ENCODE measurements around the gene ERC2.
A peak's percentile ranks its signal among the peaks of the same experiment; 100 is the strongest.

The ERC2 gene

DNA sequence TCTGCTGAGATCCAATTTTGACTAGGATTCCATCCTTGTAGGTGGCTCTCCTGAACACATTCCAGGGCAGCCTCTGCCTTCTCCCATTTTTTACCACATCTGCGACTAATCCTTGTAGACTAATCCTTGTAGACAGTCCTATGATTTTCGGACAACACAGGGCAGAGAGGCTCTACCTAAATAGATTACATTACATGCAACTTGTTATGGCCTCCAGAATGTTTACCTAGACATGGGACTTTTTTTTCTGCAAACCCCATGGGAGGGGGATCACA, 741.8 kb downstream of the ERC2 start (continued):
- TF ChIP-seq ZNF610 (tag by site-specific recombination; IDR thresholded peaks at IDR 0.05; ENCODE audit: borderline replicate concordance), result no peak
- TF ChIP-seq ZNF292 (tag by site-specific recombination; IDR thresholded peaks at IDR 0.05; ENCODE audit: borderline replicate concordance, low read depth), result no peak
- no peak for TF ChIP-seq ZNF138 (tag by site-specific recombination; IDR thresholded peaks at IDR 0.05; ENCODE audit: borderline replicate concordance)
- TF ChIP-seq PRDM1 (tag by site-specific recombination; IDR thresholded peaks at IDR 0.05), result no peak
- TF ChIP-seq ZNF660 (tag by site-specific recombination; IDR thresholded peaks at IDR 0.05), result no peak
- TF ChIP-seq SP3 (tag by site-specific recombination; IDR thresholded peaks at IDR 0.05), result no peak
- TF ChIP-seq RBAK (tag by site-specific recombination; IDR thresholded peaks at IDR 0.05), result no peak
- TF ChIP-seq ZNF626 (tag by site-specific recombination; IDR thresholded peaks at IDR 0.05), result no peak
- TF ChIP-seq ZNF10 (tag by site-specific recombination; IDR thresholded peaks at IDR 0.05), result no peak

DNA sequence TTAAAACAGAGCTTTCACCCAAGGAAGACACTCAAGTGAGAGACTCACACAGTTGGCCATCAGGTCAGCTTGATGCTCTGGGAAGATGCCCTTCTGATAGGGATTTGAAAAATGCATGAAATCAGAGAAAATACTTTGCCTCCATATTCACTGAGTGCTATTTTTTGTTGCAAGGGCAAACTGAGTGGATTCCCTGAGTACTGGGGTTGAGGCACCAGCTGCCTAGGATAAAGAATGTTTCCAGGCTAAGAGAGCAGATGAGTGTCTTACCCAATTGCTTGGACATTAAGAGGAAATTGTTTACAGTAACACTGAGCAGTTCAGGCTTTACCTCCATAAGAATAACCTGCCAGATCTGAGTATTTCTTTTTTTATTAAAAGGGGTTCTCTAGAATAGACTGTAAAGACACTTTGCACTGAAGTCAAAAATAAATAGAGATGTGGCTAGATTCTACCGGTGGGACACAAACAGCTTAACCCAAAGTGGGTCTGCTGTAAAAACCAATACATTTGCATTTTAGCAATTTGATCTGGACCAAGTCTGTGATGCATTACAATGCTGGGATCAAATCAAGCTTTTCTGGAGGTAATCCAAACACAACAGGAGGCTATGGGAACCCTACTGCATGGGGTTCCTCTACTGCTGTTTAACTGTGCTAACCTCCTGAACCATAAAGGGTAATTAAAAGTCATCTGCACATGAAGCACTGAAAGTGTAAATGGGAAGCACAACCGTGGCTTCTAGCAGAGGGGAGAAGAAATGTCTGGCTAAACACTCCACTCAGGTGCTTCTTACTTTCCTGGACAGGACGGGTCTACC, 742.4 kb downstream of the ERC2 start:
- ChIA-PET CTCF (interaction anchor here (0.6 to 1.4 kb wide), 2 partner anchors 22 to 525 kb away, joined by 3 to 5 read pairs; no protein-coding TSS in a partner anchor), POLR2A (no interaction called here)
- H3K36me3 ChIP-seq (ENCODE audit: control insufficient read depth in 2 of 2, insufficient read depth in 1 of 2, low read length in 2 of 2), result no peaks in the 10 kb centered on the region
- H3K27ac ChIP-seq (ENCODE audit: extremely low read depth, low read depth, low read length), result no peak overlapping the region
- peak; percentile 67; the same call in 1 of the 2 replicates for TF ChIP-seq PRDM10 (tag by site-specific recombination; IDR thresholded peaks at IDR 0.05)
- TF ChIP-seq ZBTB26 (tag by site-specific recombination; optimal IDR thresholded peaks at IDR 0.05), result no peak
- TF ChIP-seq GLIS1 (tag by site-specific recombination; IDR thresholded peaks at IDR 0.05), result peak; percentile 75
- peak; percentile 50; the same call in 1 of the 2 replicates for TF ChIP-seq ZIC2 (tag by site-specific recombination; IDR thresholded peaks at IDR 0.05)
- TF ChIP-seq, protein P1, sequence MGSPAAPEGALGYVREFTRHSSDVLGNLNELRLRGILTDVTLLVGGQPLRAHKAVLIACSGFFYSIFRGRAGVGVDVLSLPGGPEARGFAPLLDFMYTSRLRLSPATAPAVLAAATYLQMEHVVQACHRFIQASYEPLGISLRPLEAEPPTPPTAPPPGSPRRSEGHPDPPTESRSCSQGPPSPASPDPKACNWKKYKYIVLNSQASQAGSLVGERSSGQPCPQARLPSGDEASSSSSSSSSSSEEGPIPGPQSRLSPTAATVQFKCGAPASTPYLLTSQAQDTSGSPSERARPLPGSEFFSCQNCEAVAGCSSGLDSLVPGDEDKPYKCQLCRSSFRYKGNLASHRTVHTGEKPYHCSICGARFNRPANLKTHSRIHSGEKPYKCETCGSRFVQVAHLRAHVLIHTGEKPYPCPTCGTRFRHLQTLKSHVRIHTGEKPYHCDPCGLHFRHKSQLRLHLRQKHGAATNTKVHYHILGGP (tag by site-specific recombination; IDR thresholded peaks at IDR 0.05), result no peak
- TF ChIP-seq, protein P2, sequence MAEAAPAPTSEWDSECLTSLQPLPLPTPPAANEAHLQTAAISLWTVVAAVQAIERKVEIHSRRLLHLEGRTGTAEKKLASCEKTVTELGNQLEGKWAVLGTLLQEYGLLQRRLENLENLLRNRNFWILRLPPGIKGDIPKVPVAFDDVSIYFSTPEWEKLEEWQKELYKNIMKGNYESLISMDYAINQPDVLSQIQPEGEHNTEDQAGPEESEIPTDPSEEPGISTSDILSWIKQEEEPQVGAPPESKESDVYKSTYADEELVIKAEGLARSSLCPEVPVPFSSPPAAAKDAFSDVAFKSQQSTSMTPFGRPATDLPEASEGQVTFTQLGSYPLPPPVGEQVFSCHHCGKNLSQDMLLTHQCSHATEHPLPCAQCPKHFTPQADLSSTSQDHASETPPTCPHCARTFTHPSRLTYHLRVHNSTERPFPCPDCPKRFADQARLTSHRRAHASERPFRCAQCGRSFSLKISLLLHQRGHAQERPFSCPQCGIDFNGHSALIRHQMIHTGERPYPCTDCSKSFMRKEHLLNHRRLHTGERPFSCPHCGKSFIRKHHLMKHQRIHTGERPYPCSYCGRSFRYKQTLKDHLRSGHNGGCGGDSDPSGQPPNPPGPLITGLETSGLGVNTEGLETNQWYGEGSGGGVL (tag by site-specific recombination; IDR thresholded peaks at IDR 0.05), result 0 out of 2 replicates have a peak, but pooled peaks have one; percentile 29
- H3K9me3 ChIP-seq (ENCODE audit: control insufficient read depth, insufficient read depth, low read depth, low read length), result no peaks in the 10 kb centered on the region
- H3K4me1 ChIP-seq (ENCODE audit: control insufficient read depth, insufficient read depth, low read length), result peaks cover 3% of the 10 kb centered on the region; the same call in 1 of the 2 replicates
- no peak overlapping the region for H3K4me3 ChIP-seq (ENCODE audit: low read depth, low read length)

Data from HEK293 (cell line).